Esophagus squamous epithelium (tissue), 4 donors: ENCODE data around the gene CDK6.

Experiments used
- CTCF ChIP-seq, 6 experiments: fragments of 450-650 bp in 4 of 6; fragments of 200-600 bp in 2 of 6; sonication (generic) in 2 of 6; IDR thresholded peaks; one replicate each; pipeline ENCODE4 v1.5.1; 2016 to 2019; ENCODE audit warnings: antibody characterized with exemption in 6 of 6, mild to moderate bottlenecking in 4 of 6, moderate library complexity in 4 of 6
- POLR2A ChIP-seq, 4 donors: fragments of 450-650 bp; IDR thresholded peaks; one replicate each; pipeline ENCODE4 v1.6.1; 2017; ENCODE audit warnings: antibody characterized with exemption in 4 of 4, mild to moderate bottlenecking in 4 of 4, moderate library complexity in 3 of 4

- no peak for TF ChIP-seq CTCF (IDR thresholded peaks at IDR 0.05)
- TF ChIP-seq POLR2A (IDR thresholded peaks at IDR 0.05) = no peak
These were observed 247.3 kb downstream of the CDK6 start for GRCh38 chr7:92589056-92589455.
